ENCODE data around the gene LIM2.

DNA sequence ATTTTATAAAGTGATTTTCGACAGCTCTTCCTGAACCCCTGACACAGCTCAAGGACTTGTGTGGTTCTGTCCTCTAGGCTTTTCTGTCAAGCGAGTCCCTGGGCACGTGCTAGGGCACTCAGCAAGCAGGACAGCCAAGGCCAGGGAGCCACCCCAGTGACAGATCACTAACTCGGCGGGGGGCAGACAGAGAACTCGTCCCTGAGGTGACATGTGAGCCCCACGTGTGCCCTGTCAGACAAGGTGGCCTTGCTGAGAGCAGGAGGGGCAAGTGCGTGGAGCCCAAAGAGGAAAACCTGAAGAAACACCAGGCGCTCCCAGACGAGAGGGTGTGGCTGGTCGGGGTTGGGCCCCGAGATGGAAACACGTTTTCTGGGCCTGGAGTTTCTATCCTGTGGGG, 26.5 kb downstream of the LIM2 start:
- TF ChIP-seq, protein P1, sequence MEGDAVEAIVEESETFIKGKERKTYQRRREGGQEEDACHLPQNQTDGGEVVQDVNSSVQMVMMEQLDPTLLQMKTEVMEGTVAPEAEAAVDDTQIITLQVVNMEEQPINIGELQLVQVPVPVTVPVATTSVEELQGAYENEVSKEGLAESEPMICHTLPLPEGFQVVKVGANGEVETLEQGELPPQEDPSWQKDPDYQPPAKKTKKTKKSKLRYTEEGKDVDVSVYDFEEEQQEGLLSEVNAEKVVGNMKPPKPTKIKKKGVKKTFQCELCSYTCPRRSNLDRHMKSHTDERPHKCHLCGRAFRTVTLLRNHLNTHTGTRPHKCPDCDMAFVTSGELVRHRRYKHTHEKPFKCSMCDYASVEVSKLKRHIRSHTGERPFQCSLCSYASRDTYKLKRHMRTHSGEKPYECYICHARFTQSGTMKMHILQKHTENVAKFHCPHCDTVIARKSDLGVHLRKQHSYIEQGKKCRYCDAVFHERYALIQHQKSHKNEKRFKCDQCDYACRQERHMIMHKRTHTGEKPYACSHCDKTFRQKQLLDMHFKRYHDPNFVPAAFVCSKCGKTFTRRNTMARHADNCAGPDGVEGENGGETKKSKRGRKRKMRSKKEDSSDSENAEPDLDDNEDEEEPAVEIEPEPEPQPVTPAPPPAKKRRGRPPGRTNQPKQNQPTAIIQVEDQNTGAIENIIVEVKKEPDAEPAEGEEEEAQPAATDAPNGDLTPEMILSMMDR (IDR thresholded peaks at IDR 0.05) = no peak
- no peak for TF ChIP-seq POLR2A (IDR thresholded peaks at IDR 0.05)

Measured in thyroid gland (tissue), 4 donors.